CD4-positive, alpha-beta T cell treated with Interleukin-21 for 1 hour (primary cell): ENCODE measurements around the gene NXPH4.
A peak's percentile ranks its signal among the peaks of the same experiment; 100 is the strongest.

Experiments used
- DNase-seq: peaks from one replicate; pipeline ENCODE4 v3.0.0-alpha.2; 2020

Gene NXPH4

DNA sequence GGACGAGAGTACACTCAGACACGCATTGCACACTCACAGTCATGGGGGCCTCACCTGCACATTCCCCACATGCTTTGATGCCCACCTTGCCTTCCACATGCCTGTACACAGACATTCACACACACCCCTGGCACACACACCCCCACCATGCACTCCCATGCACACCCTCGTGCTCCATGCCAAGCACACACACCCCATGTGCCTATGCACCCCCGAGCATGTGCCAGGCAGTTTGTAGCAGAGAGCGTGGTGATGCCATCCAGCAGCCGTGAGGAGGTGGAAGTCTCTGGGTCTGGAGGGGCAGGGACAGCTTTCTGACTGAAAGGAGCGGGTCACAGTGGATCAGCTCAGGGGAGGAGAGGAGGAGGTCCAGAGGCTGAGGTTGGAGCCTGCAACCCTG, 10.7 kb upstream of the NXPH4 start:
- DNase-seq = no peak

DNA sequence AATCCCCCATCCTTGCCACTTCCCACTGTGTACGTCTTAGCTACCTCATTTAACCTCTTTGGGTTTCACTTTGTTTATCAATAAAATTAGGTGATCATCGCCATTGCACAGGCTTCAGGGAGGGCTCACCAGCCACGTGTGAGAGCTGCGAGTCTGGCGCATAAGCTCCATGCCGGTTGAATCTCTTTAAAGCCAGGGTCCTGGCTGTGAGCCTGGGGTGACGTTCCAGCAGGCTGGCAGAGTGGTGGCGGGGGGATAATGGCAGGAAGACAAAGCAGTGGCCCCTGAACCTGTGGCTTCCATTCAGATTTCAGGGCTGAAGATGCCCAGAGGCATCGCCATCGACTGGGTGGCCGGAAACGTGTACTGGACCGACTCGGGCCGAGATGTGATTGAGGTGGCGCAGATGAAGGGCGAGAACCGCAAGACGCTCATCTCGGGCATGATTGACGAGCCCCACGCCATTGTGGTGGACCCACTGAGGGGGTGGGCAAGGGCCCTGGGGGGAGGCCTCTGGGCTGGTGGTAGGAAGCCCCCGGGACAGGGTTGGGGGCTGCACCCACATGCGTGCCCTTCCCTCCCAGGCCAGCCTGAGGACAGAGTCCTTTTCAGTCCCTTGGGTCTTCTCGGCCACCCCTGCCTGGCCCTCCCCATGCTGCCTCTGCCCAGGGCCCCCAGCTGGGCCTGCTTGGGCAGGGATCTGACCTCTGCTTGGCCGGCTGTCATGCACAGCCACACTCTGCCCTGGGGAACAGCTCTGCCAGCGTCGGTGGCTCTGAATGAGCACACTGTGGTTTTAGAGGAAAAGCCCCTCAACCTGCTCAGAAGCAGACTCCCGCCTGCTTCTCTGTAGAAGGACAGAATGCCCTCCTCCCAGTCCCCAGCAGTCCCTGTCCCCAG, 8.6 kb upstream of the NXPH4 start:
- DNase-seq = no peak

DNA sequence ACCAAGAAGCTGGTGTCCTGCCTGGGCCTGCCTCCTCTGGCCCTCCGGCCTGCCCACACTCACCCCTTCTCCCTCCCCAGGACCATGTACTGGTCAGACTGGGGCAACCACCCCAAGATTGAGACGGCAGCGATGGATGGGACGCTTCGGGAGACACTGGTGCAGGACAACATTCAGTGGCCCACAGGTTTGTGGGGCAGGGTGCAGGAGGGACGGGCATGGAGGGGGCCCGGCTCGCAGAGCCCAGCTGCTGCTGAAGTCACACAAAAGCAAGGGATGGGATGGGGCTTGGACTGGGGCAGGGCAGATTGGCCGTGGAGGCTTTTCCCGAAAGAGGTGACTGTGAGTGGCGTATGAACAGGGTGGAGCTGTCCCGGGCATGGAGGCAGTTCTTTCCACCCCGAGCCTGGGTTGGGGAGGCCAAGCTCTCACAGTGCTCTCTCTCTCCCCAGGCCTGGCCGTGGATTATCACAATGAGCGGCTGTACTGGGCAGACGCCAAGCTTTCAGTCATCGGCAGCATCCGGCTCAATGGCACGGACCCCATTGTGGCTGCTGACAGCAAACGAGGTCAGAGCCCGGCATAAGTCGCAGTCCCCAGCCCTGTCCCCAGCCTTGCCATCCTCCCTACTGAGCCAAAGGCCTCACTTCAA, 7.8 kb upstream of the NXPH4 start:
- DNase-seq = no peak

DNA sequence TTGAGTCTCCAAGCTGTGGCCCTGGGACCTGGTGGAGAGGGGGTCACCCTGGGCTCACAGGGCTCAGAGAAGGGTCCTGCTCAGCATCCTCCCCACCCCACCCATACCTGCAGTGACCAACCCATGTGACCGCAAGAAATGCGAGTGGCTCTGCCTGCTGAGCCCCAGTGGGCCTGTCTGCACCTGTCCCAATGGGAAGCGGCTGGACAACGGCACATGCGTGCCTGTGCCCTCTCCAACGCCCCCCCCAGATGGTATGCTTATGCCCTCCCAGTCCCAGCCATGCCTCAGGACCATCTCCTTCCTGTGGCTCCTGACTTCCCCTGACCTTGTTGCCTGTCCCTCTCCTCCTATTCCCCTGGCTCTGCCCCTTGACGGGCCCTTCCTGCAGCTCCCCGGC, 6.7 kb upstream of the NXPH4 start:
- DNase-seq = no peak

DNA sequence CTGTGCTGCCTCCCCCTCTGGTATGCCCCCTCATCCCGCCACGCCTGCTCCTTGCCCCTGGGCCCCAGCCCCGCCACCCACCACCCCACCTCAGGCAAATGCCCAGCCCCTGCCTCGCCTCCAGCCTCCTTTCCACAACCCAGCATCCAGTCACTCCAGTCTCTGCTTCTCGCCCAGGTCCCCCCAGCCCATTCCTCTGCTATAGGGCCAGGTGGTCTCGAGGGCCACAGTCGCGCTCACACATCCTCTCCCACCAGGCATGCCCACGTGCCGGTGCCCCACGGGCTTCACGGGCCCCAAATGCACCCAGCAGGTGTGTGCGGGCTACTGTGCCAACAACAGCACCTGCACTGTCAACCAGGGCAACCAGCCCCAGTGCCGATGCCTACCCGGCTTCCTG, 6.1 kb upstream of the NXPH4 start:
- DNase-seq = no peak

DNA sequence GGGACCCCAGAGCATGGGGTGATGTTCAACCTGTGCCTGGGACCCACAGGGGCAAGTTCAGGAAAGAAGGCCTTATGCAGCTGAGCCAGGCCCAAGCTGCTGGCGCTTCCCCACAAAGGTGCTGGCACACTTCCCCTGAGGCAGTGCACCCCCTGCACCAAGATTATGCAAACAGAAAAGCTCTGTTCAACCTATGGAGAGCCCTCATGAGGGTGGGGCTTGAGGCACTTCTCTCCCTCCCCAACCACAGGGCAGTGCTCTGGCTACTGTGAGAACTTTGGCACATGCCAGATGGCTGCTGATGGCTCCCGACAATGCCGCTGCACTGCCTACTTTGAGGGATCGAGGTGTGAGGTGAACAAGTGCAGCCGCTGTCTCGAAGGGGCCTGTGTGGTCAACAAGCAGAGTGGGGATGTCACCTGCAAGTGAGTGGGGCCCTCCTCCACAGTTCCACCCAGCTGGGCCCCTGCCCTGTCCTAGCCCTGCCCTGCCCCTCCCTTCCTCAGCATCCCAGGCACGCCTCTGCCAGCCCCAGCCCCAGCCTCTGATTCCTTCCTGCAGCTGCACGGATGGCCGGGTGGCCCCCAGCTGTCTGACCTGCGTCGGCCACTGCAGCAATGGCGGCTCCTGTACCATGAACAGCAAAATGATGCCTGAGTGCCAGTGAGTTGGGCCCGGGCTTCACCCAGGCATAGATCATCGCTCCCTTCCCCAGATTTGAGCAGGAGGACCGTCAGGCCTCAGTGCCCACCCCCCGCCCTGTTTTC, 5.5 kb upstream of the NXPH4 start:
- no peak for DNase-seq

DNA sequence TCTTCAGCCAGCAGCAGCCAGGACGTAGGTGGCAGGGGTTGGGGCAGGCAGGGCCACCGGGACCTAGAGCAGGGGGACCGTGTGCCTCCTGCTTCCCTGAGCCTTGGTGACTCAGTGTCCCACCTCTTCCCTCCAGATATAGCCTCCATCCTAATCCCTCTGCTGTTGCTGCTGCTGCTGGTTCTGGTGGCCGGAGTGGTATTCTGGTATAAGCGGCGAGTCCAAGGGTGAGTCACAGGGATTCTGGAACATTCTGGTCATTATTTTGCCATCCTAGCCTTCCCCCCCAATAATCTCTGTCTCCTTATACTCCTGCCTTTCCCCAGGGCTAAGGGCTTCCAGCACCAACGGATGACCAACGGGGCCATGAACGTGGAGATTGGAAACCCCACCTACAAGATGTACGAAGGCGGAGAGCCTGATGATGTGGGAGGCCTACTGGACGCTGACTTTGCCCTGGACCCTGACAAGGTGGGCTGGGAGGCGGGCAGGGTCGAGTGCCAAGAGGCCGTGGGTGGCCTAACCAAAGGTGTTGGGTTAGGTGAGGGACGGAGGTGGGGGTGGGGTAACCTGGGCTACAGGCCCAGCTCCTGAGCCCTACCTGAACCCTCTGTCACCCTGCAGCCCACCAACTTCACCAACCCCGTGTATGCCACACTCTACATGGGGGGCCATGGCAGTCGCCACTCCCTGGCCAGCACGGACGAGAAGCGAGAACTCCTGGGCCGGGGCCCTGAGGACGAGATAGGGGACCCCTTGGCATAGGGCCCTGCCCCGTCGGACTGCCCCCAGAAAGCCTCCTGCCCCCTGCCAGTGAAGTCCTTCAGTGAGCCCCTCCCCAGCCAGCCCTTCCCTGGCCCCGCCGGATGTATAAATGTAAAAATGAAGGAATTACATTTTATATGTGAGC, 4.5 kb upstream of the NXPH4 start:
- no peak for DNase-seq

DNA sequence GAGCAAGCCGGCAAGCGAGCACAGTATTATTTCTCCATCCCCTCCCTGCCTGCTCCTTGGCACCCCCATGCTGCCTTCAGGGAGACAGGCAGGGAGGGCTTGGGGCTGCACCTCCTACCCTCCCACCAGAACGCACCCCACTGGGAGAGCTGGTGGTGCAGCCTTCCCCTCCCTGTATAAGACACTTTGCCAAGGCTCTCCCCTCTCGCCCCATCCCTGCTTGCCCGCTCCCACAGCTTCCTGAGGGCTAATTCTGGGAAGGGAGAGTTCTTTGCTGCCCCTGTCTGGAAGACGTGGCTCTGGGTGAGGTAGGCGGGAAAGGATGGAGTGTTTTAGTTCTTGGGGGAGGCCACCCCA, 3.9 kb upstream of the NXPH4 start:
- DNase-seq = no peak

DNA sequence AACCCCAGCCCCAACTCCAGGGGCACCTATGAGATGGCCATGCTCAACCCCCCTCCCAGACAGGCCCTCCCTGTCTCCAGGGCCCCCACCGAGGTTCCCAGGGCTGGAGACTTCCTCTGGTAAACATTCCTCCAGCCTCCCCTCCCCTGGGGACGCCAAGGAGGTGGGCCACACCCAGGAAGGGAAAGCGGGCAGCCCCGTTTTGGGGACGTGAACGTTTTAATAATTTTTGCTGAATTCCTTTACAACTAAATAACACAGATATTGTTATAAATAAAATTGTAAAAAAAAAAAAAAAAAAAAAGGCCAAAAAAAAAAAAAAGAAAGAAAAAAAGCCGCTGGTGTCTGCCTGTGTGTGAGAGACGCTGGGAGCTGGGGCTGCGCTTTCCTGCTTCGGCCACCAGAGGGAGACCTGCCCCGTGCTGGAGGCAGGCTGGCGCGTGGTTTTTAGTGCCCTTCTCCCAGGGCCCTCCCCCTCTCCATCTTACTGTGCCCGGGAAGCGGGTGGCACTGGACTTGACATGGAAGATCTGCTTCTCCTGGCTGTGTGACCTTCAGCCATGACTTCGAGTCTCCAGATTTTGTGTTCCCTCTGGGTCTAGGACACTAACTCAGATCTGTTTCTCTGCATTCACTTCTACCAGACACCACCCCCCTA, 3.4 kb upstream of the NXPH4 start:
- DNase-seq = peak; percentile 87

DNA sequence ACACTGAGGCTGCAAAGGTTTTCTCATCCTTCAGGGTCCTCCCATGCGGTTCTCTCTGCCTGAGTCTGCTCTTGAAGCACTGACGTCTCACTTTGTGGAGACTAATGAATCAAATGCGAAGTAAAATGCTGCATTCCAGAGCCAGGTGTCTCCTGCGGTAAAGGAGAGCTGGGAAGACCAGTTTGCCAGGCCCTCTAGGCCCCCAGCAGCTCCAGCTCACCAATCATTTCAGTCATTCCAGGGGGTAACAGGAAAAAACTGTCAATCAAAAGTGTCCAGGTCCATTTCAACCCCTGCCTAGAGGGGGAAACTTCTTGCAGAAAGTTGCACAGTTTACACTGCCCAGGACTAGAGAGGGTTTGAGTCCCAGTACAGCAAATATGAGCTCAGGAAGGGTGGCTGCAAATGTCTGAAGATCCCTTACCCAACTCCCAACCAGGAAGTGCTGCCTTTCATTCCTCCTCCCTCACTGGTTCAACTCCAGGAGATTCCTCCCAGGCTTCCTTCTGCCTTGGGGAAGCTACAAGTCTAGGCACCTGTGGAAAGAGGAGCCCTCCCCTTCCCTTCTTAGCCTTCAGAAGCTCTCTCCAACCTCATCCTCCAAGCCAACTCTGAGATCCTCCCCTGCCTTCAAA, 2.7 kb upstream of the NXPH4 start:
- DNase-seq = no peak

DNA sequence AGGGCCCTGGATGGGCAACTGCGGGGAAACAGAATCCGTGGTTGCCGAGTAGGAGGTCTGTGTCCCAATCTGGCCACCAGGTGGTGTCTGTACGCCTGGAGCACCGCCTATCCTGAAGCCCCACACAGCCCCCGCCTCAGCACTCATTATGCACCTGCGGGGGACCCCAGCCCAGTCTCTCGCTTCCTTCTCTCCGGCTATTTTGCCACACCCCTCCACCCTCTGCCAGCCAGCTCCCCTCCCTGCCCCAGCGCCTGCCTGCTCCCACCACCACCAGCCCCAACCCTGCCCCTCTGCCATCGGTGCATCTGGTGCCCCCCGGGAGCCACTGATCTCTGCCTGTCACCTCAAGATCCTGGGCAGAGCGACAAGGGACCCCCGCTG, 2.2 kb upstream of the NXPH4 start:
- peak; percentile 71 for DNase-seq

DNA sequence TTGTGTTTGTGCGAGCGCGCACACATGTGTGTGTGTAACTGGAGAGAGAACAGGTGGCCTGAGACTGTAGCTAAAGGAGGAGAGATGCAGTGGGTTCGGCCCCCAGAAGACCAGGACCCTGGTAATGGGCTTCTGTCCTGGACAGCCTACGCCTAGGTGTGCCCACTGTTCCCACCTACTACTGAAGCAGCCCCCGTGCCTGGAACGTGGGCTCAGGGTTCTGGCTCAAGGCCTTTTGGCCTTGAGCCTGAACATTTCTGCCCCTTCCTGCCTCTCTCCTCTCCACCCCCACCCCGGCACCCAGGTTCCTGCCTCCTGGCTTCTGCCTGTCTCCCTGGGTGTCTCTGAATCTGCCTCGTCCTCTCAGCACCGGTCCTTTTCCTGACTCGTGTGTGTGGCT, 1.5 kb upstream of the NXPH4 start:
- no peak for DNase-seq

DNA sequence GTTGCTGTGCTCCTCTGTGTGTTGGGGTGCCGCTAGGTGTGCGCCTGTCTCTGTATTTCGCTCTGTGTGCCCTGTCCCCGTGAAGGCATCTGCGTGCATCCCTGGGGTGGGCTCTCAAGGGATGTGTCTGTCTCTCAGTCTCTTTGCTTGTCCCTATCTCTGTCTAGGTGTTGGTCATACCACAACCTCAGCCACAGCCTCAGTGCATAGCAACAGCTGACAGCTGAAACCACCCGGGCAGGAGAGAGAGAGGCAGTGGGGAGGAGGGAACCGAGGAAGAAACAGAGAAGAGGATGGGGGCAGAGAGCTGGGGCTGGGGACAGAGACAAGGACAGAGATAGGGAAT, 953 bp upstream of the NXPH4 start:
- DNase-seq = peak; percentile 59

DNA sequence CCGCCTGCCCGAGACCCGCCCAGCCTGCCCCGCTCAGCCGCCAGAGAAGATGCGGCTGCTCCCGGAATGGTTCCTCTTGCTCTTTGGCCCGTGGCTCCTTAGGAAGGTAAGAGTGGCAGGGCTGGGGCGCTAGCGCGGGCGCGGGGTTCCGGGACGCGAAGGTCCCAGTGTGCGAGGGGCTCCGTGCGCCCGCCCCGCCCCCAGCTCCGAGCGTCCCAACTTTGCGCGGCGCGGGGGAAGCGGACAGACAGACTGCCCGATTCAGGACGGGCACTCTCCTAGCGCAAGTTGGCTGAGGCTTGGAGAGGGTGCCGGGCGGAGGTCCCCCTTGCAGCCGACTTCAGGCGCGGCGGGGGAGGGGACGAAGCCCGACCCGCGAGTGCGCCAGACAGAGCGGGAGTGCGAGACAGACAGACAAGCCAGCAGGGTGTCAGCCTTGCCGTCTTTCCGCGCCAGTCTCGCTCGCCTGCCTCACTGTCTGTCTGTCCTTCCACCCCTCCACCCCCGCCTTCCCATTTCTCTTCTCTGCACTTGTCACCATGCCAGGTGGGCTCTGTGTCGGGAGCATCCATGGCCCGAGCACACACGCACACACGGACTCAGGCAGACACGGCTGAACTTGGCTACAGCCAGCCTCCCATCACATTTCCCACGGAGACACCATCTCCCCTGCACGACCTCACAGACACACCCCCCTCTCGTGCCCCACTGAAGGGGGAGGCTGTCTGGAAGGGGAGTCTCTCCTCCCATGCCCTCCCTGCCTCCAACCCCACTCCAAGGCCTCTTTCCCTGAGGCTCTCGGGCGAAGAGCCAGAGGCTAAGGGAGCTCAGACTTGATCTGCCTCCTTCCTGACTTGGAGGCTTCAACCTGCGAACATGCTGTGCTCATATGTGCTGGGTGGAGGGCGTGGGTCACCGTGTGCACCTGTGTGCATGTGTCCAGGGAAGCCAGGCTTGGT, 606 bp downstream of the NXPH4 start:
- DNase-seq = no peak

DNA sequence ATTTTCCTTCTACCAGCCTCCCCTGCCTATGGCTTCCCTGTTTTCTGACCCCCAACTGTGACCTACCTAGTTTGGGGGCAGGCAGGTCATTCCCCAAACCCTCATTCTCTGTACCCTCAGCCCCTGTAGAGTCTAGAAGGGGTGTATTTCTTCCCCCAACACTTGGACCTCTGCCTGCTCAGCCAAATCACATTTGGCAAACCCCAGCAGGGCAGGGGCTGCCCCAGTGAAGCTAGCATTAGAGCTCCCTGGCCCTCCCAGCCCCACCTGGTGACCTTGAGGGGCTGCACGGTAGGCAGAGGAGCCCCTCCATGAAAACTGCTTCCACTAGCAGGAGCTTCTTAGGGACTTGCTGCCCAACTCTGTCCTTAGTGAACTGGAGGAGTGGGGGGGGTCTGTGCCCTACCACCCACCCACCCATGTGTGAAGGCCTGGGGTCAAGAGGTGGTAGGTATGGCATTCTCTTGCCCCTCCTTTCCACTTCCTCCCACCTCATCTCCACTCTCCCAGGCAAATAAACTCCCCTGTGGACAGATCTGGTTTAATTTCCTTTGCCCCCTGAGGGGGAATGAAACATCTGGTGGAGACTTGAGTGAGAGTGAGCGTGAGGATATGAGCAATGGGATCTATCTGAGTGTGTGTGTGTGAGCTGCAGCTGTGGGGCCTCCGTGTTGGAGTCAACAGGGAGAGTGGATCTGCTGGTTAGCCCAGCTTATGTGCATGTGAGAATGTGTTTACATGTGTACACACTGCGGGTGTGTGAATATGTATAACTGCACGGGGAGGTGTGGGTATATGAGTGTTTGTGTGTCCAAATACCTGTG, 1.6 kb downstream of the NXPH4 start:
- no peak for DNase-seq

DNA sequence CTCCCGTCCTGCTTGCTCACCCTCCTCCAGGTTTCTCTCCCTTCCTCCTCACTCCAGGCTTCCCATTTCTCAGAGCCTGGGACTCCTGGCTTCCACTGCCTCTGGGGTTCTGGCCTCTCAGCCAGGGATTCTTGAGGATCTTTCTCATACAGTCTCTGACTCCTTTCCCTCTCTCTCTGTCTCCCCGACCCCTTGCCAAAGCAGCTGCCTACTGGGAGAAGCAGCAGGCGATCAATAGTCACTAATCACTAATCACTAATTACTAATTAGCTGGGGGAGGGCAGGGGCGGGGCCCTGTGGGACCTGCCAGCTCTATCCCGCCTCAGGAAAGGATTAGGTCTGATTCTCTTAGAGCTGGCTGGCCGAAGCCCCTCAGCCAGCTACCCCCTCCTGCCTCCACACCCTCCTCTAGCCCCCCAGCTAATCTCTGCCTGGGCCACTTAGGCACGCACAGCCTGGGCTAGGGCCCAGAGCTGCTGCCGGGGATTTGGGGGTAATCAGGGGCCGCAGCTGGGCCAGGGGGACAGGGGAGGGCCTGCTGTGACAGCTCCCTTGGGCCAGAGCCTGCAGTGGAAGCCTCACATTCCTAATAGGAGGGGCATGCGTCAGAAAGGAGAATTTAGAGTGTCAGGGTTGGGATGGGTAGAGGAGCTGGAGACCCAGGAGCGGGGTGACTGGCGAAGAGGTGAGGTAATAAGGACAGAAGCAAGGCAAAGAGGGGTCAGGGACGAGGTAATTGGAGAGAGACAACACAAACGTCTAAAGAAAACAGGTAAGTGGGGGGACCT, 2.8 kb downstream of the NXPH4 start:
- no peak for DNase-seq

DNA sequence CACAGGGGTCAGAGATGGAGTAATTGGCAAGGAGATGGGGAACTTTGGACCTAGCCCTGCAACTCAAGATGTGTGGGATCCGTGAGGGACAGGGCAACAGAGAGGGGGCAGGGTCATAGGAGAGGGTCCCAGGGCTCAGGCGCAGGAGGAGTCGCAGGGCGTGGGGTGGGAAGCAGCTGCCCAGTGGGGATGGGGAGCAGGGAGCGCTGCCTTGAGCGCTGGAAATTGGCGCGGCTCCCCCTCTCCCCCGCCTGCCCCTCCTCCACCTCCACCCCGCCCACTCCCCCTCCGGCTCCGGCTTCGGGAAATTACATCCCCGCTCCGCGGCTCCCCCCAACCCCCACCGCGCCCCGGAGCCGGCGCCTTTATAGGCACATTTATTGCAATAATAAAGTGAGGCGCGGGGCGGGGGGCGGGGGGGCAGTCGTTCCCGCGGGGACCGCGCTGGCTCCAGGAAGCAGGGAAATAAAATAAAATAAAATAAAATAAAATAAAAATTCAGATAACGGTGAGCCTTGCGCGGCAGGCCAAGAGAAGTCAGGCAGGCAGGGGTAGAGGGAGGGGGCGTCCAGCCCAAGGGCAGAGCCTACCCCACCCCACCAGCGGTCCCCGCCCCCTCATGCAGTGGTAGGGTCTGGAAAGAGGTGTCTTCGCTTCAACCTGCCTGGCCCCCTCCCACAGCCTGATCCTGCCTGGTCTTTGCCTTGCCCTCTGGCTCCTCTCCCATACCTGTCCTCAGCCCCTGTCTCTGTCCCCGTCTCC, 3.6 kb downstream of the NXPH4 start:
- DNase-seq = no peak

DNA sequence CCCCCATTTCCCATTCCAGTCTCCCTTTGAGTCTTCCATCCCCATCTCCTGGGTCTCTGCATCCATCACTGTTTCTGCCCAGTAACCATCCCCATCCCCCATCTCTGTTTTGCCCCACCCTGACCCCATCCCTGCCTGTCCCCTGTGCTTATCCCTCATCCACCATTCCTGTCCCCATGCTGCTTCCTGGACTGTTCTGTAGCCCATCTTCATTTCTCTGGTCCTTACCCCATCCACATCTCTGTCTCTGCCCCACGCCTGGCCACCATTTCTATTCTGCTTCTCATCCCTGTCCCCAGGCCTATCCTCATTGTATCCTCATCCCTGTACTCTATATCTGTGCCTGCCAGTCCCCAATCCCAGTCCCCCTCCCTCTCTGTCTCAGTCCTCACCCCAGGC, 4.2 kb downstream of the NXPH4 start:
- no peak for DNase-seq
